Activated effector memory CD4-positive, alpha-beta T cell treated with Interleukin-2 at 50 U/mL for 16 hours (primary cell): ENCODE data around the gene PSAPL1.

Source experiments
- DNase-seq: peaks from one replicate; pipeline ENCODE4 v3.0.0-alpha.2; 2020

PSAPL1 gene

DNA sequence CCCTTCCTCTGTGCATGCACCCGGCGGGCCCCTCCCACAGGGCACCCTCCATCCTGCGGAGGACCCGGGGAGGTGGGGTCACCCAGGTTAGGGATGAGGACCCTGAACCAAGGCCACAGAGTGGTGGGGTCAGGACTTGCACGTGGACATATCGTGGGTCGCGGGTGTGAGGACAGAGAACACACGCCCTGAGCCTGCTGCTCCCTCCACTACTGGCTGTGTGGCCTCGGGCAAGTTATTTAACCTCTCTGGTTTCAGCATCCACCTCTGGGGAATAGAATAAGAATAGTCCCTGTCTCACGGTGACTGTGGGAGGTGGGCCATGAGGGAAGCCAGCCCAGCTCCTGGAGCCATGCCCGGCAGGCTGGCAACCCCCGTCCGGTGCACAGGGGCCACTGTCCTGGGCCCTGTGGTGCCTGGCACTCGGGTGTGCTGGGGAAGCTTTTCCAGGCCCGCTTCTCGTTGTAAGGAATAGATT lies 5.1 kb downstream of the PSAPL1 start:
- no peak for DNase-seq

DNA sequence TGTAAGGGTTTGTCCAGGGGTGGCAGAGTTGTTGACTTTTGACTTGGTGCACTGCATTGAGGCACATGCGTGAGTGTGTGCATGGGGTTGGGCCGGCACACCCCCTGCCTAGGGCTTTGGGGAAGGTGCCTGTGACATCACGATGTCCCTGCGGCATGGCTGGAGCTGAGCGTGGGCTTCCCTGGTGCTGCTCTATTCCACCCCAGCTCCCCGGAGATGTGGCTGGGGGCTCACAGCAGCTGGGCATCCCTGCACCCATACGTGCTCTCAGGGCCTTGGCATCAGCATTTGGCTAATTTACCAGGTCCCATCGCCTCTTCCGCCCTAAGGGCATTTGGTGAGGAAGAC lies 5.7 kb downstream of the PSAPL1 start:
- no peak for DNase-seq

DNA sequence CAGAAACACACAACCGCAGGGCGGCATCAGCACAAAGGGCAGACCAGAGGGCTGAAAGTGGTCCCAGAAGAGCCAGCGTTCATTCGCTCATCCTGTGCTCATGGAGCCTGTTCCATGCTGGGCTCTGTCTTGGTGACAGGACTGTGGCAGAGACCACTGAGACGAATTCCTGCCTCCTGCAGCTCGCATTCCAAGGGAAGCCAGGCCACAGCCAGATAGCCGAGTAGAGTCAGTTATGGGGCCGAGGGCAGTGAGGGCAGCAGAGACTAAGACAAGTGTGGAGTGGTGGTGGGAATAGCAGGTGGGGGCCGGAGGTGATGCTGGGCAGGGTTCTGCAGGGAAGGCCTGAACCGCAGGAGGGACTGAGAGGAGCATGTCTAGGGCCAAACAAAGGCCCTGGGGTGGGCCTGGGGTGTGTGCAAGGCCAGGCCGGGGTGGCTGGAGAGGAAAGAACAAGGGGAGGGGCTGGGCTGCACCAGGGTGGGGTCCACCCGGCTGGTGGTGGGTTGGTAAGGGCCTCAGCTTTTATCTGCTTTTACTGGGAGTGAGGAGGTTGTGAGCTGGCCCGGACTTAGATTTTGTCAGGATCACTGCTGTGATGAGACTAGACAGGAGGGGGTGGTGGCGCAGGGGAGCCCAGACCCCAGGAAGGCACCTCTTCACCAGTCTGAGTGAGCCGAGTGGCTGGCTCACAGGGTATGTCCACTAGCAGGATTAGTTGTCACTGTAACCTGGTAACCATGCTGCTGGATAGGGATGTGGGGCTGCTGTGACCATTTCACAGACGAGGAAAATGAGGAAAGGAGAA lies 6.3 kb downstream of the PSAPL1 start:
- DNase-seq, result no peak

DNA sequence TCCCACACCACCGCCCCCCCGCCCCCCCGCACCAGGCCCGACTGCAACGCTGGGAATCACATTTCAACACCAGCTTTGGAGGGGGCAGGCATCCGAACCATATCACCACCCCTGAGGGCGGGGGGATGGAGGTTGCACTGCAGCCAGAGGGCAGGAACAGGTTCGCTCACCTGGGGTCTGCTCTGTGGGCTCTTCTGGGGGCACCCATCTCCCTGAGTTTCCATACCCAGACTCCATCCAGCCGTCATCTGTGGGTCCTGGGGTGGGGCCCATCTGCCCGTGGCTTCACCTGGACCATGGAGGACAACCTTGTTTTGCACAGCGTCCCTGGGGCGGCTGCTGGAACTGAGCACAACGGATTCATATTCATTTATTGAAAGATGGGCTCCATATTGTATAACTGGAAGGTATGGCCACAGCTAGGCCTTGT lies 6.9 kb downstream of the PSAPL1 start:
- DNase-seq, result no peak

DNA sequence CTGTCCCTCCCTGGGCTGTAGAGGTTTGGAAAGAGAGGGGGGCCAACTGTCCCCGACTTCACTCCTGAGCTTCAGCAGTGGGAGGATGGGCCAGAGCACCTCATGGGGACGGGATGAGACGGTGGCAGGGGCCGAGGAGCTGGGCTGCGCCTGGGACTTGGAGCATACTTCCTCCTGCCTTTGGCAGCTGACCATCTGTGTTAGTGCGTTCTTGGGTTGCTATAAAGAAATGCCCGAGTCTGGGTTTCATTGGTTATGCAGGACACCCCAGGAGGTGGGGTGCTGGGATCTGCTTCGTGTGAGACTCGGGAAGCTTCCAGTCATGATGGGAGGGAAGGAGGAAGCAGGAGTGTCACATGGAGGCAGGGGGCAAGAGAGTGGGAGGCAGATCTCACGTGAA lies 7.4 kb downstream of the PSAPL1 start:
- no peak for DNase-seq

DNA sequence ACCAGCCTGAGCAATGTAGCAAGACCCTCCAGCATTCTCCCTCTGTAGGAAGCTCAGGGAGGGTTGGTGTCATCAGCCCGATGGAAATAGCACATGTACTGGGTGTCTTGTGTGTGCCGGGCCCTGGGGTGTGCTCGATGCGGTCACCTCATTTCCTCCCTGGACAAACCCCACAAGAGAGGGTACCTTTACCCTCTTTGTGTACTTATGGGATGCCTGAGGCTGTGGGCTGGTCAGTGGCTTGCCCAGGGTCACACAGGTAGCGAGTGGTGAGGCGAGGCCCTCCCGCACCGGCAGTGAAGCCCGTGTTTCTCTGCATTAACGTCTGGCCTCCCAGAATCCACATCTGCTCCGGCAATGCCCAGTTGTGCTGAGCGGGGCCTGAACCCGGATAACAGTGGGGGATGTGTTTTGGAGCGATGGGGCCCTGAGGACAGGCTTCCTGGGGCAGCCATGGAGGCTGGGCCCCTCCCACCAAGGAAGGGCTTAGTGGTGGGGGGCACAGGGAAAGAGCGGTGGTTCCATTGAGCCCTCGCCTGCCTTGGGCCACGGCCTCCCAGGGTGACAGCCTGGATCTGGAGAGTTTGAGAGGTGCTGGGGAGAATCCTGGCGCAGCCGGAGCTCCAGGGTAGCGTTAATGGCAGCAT lies 8.1 kb downstream of the PSAPL1 start:
- no peak for DNase-seq

DNA sequence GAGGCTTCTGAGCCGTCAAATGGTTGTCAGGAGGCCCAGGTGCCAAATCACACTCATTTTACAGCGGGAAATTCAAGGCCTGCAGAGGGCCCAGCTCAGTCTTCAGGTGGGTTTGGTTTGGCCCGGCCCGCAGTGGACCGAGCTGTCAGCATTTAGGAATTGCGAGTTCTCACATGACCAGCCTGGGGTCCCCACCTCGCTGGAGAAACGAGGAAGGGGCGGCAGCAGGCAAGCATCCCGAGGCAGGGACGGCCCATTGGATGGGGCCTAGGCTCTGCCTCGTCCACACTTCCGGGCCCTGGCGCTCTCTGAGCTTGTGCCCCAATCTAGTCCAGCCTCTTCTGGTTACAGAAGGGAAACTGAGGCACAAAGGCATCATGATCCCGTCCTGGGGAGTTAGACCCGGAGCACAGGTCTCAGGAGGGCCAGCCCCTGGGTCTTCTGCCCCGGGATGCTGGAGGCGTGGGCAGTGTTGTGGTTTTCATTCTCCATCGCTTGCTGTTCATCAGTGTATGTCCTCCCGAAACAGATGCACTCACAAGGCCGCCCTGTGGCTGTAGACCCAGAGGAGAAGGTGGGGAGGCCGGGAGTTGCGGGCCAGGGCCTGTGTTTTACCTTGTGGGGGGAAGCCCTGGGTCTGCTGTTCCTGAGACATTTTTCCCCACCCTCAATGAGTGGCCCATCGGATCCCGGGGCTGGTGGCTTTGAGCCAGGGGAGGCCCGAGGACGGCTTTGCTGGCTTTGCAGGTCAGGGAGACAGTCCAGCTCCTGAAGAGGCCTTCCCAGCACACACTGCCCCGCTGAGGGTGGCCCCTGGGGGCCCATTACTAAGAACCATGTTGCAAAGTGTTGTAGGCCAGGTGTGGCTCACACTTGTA lies 8.9 kb downstream of the PSAPL1 start:
- no peak for DNase-seq

DNA sequence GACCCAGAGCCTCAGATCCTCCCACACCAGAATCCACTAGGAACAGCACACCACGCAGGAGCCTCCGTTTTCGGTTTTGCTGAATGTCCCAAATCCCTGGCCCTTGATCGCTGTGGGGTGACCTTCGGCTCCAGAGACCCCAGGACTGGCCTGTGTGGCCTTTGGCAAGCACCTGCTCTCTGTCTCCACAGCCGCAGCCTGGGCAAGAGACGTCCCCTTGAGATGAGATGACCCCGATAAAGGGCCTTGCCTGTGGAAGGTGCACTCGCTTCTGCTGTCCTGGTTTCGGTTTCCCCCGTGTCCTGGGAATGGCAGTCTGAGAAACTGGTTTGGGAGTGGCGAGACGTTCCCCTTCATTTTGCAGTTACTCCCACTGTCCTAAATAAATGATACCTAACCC lies 9.6 kb downstream of the PSAPL1 start:
- DNase-seq, result no peak

DNA sequence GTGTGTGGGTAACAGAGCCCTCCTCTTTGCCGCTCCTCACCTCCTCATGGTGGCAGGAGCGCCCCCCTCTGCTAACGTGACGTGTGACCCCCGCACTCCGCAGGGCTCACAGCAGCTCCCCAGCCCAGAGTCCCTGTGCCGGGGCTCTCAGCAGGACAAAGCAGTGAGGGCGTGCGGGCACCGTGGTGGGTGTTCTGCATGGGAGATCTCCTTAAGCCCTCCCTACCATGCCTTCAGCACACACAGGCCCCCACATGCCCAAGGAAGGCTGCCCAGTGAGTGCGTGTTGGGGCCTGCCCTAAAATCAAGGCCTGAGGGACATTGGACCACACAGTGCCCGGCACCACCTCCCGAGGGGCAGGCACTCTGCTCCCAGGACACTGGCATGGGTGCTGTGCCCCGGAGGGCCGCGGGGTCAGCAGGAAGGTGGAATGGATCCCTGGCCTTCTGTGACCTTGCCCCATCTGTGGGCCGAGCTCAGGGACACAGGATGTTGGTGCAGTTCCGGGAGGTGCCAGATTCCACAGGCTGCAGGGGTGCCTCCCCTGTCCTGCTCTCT lies 10.1 kb downstream of the PSAPL1 start:
- no peak for DNase-seq

DNA sequence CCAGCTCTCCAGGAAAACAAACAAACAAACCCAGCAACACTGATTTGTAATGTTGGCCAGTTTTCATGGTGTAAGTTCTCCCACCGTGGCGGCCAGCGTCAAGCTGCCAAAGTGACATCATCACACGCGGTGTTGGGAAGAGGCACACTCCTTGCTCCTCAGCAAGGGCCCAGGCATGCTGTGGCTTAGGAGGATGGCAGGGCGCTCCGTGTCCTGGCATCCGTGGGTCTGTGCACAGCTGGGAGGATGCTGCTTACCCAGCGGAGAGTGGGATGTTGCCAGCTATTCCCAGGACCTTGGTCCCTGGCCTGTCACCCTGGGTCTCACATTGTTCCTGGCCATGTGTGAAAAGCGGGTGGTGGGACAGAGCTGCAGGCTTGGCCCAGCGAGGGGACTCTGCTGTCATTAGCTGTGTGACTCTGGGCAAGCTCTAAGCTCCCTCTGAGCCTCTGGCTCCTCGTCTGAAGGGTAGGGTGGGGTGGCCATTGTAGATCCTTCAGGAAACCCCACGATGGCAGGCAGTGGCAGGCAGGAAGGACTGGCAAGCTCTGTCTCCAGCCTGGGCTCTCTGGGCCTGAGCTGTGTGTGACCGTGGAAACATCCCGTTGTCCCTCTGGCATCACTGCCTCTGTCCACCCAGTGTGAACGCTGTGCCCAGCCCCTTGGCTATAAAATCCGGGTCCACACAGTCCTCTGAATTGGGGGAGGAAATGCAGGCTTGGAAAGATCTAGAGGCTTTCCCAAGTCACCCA lies 10.8 kb downstream of the PSAPL1 start:
- DNase-seq, result no peak

DNA sequence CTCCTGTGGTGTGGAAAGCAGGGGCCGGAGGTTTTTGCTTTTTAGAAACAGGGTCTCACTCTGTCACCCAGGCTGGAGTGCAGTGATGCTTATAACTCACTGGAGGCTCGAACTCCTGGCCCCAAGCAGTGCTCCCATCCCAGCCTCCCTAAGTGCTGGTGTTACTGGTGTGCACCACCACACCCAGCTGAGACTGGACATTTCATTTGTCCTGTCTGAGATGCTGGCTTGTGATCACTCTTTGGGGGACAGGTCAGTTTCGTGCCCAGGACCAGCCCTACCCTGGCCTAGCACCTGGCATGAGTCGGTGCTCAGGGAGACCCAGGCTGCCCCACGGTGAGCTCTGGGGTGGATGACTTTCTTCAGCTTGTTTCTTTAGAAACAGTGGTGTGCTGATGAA lies 11.3 kb downstream of the PSAPL1 start:
- no peak for DNase-seq

DNA sequence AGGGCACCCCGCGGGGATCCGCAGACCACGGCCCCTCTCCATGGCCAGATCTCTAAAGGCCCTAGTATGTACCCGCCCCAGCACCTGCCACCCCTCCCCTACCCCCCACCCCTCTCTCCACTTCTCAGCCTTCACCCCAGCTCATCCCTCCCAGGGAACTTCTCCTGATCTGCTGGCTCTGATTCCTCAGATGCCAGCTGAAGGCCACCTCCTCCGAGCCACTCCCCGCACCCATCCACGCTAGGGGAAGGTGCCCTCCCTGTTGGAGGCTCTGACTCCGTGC lies 11.9 kb downstream of the PSAPL1 start:
- DNase-seq, result no peak

DNA sequence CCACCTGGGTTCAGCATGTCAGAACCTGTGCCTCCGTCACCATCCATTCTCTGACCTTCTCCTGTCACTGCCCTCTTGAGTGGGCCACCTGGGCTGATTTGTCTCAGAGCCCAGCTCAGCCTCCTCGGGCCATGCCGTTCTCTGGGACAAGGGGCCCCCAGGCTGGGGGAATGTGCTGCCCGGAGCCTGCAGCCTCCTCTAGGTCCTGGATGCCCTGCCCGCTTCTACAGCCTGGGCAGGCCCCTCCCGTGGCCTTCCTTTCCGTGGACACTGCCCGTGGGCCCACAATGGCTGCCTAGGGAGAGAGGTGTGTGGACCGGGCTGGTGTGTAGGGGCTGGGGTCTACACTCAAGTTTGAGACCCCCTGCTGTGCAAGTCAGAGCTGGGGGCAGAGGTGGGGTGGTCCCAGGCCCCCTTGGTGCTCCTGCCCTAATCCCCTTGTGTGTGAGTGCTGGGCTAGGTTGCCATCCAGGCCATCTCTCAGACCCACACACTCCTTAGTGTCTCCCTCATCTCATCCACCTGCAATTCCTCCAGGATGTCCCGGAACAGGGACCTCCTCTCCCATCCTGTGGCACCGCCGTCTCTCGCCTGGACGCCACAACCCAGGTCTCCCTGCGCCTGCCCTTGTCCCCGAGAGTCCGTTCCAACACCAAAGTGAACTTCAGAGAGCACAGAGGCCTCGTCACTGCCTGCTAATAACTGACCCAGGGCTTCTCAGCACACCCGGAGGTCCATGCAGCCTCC lies 12.4 kb downstream of the PSAPL1 start:
- no peak for DNase-seq

DNA sequence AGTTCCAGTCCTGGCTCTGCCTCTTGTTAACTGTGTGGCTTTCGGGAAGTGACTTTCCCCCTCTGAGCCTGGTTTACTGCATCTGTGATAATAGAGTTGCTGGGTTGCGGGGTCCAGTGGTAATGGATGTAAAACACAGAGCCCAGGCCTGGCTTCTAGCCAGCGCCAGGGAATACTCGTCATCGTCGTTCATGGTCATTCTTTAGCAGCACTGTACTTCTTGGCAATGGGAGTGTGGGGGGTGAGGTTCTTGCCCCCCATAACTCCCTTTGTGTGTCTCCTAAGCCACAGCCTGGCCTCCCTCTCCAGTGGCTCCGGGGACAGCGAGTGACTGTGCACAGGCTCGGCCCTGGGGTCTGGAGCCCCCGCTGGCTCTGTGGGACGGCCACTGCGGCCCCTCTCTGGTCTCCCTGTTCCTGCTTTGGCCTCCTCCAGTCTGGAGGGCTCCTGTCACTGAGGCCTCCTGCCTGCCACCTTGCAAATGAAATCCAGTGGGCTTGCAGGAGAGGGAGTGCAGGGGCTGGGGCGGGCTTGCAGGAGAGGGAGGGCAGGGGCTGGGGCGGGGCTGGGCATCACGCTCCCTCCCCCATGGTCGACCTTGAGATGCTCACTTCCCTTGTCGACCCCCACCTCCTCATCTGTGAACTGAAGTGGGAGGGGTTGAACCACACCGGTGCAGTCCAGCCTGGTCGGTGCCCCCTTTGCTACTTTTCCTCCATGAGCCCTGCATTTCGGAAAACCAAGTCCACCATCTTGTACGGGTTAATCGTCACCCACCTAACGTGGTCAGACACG lies 13.2 kb downstream of the PSAPL1 start:
- DNase-seq, result no peak

DNA sequence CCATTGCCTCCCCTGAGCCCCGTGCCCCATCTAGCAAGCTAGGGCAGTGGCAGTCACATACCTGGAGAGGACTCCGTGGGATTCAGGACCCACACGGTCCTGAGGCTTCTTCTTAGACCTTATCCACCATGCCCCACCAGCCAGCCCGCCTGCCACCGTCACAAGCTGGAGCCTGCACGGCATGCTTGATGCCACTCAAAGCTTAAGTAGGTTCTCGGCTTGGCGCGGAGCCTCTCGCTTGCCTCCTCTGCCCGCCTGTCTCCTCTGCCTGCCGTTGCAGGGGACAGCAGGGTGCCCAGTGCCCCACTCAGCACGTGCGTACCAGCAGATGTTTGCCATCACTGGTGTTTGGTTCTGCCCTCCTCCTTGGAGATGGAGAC lies 14.1 kb downstream of the PSAPL1 start:
- no peak for DNase-seq

DNA sequence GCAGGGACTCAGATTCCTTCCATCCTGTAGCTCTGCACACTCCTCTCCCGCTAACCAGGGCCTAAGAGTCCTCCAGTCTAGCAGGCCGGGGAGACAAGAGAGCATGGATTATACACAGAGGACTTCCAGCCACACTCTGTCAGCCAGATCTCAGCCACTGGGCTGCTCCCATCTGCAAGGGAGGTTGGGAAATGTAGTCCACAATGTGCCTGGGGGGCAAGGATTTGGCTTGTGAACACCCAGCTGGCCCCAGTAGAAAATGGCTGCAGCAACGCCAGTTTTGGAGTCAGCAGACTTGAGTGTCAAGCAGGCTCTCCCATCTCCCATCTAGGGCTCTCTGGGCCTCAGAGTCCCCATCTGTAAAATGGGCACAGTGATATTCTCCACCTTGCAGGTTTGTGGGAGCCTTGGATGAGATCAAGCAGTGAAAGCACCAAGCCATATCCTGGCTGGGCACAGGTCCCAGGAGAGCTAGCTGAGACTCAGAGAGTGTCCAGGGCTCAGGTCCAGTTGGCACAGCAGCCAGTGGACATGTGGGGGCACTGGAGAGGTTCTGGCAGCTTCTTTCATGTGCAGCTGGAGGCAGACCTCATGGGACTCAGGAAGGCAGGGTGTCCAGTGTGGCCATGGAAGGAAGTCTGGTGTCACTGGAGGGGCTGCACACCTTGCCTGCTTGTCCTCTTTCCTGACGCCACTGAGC lies 14.6 kb downstream of the PSAPL1 start:
- DNase-seq, result no peak

DNA sequence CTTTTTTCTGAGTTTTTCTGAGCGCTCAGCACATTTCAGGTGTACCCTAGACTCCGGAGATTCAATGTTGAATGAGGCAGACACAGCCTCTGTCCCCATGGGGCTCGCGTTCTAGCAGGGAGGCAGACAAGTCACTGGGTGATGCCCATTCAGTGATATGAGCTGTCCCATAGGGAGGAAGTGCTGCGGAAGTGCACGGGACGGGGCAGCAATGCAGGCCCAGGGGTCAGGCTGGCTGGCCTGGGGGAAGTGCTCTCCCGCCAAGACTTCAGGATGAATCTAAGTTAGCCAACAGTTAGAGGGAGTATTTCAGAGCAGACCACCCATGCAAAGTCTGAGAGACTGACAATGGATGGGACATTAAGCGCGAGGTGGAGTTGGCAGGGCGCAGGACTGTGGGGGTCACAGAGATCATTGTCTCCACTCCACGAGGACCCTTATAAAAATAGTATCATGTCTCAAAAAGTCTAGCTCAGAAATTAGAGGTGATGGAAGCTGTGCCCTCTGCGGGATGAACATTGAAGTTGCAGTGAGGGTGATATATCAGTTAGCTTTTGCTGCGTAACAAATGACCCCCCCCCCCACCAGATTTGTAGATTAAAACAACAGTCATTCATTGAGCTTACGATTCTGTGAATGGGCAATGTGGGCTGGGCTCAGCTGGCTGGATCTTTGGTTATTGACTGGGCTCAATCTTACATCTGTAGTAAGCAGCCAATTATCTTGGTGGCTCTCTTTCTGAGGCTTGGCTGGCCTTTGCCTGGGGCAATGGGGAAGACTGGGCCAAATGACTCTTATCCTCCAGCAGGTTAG lies 16.4 kb downstream of the PSAPL1 start:
- DNase-seq, result no peak

DNA sequence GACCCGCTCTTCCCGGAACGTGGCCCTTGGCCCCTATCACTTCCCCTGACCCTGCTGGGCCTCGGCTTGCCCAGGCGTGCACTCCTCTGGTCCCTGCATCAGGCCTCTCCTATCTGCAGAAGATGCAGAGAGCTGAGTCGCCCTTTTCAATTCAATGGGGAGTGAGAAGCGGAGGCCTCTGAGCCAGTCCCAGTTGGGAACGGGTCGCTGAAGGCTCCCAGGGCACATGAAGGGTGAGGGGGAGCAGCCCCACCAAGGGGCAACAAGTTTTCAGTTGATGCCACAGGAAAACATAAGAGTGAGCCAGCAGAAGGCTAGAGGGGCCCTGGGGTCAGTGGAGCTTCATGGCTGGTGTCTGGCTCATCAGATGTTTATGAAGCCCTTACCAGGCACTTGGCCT lies 17.1 kb downstream of the PSAPL1 start:
- DNase-seq, result no peak

DNA sequence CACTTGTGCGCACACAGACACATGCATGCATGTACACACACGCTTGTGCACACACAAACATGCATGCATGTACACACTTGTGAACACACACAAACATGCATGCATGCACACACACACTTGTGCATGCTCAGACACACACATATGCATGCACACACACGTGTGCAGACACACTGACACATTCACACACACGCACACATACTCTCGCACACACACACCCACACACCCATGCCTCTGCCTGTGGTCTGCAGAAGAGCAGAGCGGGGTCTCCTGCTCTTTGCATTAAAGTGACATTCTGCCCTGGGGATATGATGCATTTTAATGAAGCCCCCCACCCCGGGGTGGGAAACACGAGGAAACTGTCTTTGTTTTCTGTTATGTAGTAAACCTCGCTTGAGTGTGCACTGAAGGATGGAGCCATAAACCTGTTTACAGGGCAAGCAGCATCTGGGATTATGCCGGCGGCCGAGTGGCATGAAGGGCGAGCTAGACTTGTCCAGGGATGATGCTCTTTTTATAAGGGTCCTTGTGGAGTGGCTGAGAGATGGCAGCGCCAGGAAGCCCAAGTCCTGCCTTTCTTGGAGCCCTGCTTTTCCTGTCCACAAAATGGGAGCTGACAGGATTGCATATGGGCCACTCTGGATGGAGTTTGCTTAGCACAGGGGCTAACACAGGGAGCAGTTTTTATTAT lies 17.8 kb downstream of the PSAPL1 start:
- no peak for DNase-seq
